ENCODE results near the gene OTOF. TPM values are rescaled to one million over a fixed set of nuclear protein-coding genes. Genes with fewer than 3 reads are reported as not detected.

Gene OTOF
- total RNA-seq, 4 donors from 2014 or later: 0.49 to 0.89 TPM; not detected in 2

- TF ChIP-seq CTCF (IDR thresholded peaks at IDR 0.05) (no peak), POLR2A (IDR thresholded peaks at IDR 0.05) (no peak)
- intact Hi-C loops (cut with DNase I; ENCODE audit: low total_unique reads): loop anchor here (2.0 kb wide), 1 partner anchor 79 kb away; no protein-coding TSS in a partner anchor
- H3K4me3 ChIP-seq (ENCODE audit: low read depth, poor library complexity, severe bottlenecking): no peak overlapping the region
- 88 to 91% methylated on average over 19 to 20 of the region's 21 CpGs for WGBS, 2 donors
- no peak for DNase-seq (ENCODE audit: low spot score in 2 of 2)
Measured at GRCh38 chr2:26479789-26480565, 2.1 kb upstream of the OTOF start.

GRCh38 chr2:26479131-26479788, 1.3 kb upstream of the OTOF start:
- DNase-seq (ENCODE audit: low spot score in 2 of 2): no peak
- no peak for TF ChIP-seq POLR2A (IDR thresholded peaks at IDR 0.05)
- TF ChIP-seq CTCF (IDR thresholded peaks at IDR 0.05): no peak
- no peak overlapping the region for H3K4me3 ChIP-seq (ENCODE audit: low read depth, poor library complexity, severe bottlenecking)
- intact Hi-C loops (cut with DNase I; ENCODE audit: low total_unique reads): no loop called here
- WGBS, 2 donors: 92 to 96% methylated on average over 24 to 25 of the region's 25 CpGs

- TF ChIP-seq POLR2A (IDR thresholded peaks at IDR 0.05) (no peak), CTCF (IDR thresholded peaks at IDR 0.05) (no peak)
- intact Hi-C loops (cut with DNase I; ENCODE audit: low total_unique reads): no loop called here
- no peak overlapping the region for H3K4me3 ChIP-seq (ENCODE audit: low read depth, poor library complexity, severe bottlenecking)
- no peak for DNase-seq (ENCODE audit: low spot score in 2 of 2)
- WGBS, 2 donors: 69 to 71% methylated on average over 5 of the region's 5 CpGs
Measured at GRCh38 chr2:26478366-26478765, 442 bp upstream of the OTOF start.

- 64 to 71% methylated on average over 33 of the region's 33 CpGs for WGBS, 2 donors
- TF ChIP-seq CTCF (IDR thresholded peaks at IDR 0.05) (no peak), POLR2A (IDR thresholded peaks at IDR 0.05) (no peak)
- no peak overlapping the region for H3K4me3 ChIP-seq (ENCODE audit: low read depth, poor library complexity, severe bottlenecking)
- DNase-seq (ENCODE audit: low spot score in 2 of 2): no peak
- intact Hi-C loops (cut with DNase I; ENCODE audit: low total_unique reads): no loop called here
Measured at GRCh38 chr2:26477126-26477910, 606 bp downstream of the OTOF start.

- no peak for DNase-seq (ENCODE audit: low spot score in 2 of 2)
- intact Hi-C loops (cut with DNase I; ENCODE audit: low total_unique reads): no loop called here
- no peak overlapping the region for H3K4me3 ChIP-seq (ENCODE audit: low read depth, poor library complexity, severe bottlenecking)
- WGBS, 2 donors: 78 to 86% methylated on average over 12 to 20 of the region's 22 CpGs
- TF ChIP-seq CTCF (IDR thresholded peaks at IDR 0.05) (no peak), POLR2A (IDR thresholded peaks at IDR 0.05) (no peak)
Measured at GRCh38 chr2:26475832-26476501, 2.0 kb downstream of the OTOF start.
